ENCODE measurements around the gene ADORA2A. TPM values are rescaled to one million over a fixed set of nuclear protein-coding genes. Genes with fewer than 3 reads are reported as not detected.

Gene ADORA2A
- total RNA-seq, 4 donors from 2014 or later, result 1.7 to 4.5 (median 2.5) TPM

DNA sequence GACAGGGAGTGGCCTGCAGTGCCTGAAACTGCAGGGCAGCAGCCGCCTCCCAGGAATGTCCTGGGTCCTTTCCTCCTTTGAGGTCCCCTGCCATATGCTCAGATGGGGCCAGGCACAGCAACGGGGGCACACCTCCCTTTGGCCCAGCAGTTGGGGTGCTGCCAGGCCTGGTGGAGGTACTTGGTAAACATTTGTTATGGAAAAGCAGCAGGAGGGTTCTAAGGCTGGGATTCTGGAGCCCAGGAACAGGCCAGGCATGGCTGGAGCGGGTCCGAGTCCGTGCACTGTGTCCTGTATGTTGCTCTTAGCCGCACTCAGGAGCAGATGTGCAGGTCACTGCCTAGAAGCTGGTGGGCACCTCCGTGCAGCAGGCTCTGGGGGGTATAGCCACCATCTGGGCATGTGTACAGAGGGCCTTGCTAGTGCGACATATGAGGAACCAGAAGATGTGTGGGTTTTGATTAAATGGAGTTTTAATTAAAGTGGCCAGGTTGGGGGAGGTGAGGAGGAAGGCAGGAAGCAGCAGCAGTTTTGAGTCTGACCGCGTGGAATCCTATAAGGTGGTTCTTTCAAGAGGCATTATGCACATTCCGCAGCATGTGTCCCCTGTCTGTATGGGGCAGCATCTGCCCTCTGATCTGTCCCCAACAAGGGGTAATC lies 1.5 kb downstream of the ADORA2A start:
- ATAC-seq (ENCODE audit: low FRiP score) (no peak), DNase-seq (ENCODE audit: low spot score) (no peak)
- TF ChIP-seq, protein P1, sequence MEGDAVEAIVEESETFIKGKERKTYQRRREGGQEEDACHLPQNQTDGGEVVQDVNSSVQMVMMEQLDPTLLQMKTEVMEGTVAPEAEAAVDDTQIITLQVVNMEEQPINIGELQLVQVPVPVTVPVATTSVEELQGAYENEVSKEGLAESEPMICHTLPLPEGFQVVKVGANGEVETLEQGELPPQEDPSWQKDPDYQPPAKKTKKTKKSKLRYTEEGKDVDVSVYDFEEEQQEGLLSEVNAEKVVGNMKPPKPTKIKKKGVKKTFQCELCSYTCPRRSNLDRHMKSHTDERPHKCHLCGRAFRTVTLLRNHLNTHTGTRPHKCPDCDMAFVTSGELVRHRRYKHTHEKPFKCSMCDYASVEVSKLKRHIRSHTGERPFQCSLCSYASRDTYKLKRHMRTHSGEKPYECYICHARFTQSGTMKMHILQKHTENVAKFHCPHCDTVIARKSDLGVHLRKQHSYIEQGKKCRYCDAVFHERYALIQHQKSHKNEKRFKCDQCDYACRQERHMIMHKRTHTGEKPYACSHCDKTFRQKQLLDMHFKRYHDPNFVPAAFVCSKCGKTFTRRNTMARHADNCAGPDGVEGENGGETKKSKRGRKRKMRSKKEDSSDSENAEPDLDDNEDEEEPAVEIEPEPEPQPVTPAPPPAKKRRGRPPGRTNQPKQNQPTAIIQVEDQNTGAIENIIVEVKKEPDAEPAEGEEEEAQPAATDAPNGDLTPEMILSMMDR (IDR thresholded peaks at IDR 0.05), result no peak

DNA sequence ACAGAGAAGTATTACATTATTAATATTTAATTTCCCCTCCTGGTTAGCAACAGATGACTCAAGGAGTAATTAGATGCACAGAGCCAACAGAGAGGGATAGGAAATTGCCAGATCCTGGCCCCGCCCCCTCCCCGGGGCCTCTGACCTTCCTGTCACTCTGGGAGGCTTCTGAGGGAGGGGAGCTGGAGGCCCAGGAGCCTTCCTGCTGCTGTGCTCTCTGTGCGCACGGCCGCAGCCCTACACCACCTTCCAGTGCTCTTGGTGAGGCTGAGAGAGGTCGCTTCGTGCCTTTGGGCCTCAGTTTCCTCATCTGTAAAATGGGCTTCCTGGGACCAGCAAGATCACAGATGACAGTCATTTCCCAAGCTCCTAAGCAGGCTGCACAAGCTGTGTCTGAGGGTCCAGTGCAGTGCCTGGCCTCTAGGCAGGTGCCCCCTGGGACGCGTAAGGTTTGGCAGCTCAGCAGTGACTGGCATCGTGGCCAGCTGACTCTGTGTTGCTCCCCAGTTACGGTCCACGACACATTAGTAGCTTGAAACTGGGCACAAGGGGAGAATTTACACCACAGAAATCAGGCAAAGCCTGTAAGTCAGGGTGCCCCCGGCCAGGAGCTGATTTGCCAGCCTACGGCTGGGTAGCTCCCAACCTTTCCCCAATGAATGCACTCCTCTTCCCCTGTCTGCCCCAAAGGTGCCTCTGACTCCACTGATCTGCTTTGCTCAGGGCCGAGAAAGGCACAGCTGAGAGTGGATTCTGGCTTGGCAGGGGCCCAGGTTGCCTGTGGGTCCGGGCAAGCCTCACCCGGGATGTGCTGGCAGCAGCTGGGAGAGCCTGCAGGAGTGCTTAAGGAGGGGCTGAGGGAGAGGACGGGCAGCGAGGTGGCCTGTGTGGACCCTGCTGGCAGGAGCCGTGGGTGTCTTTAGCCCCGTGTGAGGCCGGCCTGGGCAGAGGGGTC lies 2.3 kb downstream of the ADORA2A start:
- no peak for ATAC-seq (ENCODE audit: low FRiP score)
- TF ChIP-seq, protein P1 (IDR thresholded peaks at IDR 0.05), result no peak
- no peak for DNase-seq (ENCODE audit: low spot score)

DNA sequence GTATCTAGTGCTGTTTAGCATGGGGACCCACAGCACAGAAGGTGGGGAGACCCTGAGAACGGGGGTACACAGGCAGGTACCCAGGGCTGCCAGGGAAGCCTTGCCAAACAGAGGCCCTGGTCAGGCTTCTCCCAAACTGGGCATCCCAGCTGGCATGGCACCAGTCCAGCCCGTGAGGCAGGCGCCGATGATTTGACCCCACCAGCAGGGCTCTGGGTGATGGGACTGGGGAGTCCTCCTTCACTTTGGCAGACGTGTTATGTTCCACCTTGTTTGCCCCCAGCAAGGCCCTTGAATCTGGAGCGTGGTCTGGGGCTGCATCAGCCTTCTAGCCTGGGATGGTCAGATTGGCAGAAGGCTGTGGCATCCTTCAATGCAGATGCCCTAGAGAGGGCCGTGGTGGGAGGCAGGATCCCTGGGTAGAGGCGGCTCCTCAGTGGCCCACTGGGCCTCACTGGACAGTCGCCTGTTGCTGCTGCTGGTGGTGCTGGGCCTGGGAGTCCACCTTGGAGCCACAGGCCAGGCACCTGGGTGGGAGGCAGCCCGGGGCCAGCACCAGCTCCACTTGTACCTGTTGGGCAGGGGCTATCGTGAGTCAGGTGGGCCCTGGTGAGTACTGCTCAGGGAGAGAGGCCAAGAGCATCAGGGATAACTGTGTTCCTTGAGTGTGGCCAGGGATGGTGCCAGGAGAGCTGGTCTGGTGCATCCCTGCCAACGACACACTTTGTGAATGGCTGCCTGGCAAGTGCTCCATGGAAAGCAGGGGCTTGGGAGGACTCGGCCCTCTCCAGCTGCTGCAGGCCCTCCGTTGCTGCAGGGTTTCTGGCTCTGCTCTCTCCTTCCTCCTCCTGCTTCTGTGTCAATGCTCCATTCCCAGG lies 3.3 kb downstream of the ADORA2A start:
- TF ChIP-seq, protein P1 (IDR thresholded peaks at IDR 0.05), result no peak
- no peak for ATAC-seq (ENCODE audit: low FRiP score)
- DNase-seq (ENCODE audit: low spot score), result no peak

DNA sequence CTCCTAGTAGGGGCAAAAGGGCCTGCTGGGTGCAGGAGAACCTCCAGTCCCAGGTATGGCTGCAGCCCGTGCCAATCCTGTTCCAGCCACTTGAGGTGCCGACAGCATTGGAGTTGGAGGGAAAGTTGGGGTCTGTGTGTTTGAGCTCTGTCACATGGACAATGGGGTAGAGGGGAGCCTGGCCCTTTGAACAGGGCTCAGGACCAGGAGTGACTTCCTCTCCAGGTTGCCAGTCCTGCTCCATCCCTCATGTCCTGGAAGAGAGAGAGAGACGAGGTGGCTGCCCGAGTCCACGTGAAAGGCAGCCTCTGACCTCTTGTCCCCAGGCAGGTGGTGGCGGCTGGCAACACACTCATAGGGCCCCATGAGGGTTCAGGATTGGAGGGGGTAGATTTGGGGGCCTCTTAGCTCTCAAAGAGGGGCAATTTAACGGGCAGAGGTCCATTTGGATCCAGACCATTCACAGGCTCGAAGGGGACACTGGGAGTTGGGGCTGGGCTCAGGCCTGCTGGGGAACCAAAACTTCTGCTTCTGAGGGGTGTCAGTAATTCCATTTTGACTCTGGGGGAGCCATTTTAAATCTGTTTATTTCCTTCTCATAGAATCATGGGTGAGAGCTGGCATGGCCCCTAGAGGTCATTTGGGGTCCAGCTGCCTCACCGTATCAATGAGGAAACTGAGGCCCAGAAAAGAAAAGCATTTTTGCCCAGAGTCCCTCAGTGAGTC lies 4.1 kb downstream of the ADORA2A start:
- ATAC-seq (ENCODE audit: low FRiP score), result no peak
- TF ChIP-seq, protein P1 (IDR thresholded peaks at IDR 0.05), result no peak
- no peak for DNase-seq (ENCODE audit: low spot score)

DNA sequence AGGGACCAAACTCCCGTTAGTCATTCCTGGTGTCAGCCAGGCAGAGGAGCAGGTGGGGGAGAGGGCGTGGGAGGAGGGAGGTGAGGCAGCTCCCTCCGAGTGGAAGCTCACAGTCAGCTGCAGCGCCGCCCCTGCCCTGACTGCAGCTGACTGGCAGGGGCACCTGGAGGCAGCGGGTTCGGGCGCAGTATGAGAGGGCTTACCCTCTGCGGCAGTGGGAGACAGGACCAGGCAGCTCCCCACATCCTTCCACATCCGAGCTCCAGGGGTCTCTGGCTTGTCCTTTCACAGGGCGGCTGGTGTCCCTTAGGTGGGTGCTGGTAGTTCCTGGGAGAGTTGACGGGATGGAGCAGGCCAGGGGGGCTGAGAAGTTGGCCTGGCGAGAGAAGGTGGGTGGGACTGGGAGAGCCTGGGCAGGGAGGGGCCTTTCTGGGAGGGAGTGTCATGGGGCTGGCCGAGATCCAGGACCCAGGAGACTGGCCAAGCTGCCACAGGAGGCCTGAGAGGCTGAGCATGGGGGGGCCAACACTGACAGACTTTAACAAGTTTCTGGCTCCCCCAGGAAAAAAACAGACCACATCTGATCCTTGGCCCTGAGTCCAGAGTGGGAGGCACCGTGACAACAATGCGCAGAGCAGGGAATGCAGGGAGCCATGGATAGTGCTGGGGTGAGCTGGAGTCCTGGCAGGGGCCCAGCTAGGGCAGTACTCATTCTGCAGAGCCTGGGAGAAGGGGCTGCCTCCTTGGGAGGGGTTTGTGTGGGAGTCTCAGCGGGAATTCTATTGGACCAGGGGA lies 4.9 kb downstream of the ADORA2A start:
- DNase-seq (ENCODE audit: low spot score) (no peak), ATAC-seq (ENCODE audit: low FRiP score) (peak; percentile 68)
- TF ChIP-seq, protein P1 (IDR thresholded peaks at IDR 0.05), result no peak

Data from omental fat pad (tissue), 4 donors.